WERI-Rb-1 (cell line): ENCODE measurements around the gene MYBPC3.
"Not testable (repeated sequence)": the region's sequence is repeated elsewhere in the genome, so short reads cannot be mapped to it uniquely, and the experiment has no call there.

ENCODE experiments used
- DNase-seq: peaks from one replicate; pipeline ENCODE4 v3.0.0-alpha.2; 2020
- H3K27ac ChIP-seq: fragments of 250-450 bp; sonication (Bioruptor Pico); 2 replicates; pipeline ENCODE4 v1.5.1; 2020; ENCODE audit warnings: mild to moderate bottlenecking, moderate library complexity
- H3K27me3 ChIP-seq: fragments of 250-450 bp; sonication (Bioruptor Pico); 2 replicates; pipeline ENCODE4 v1.5.1; 2021; ENCODE audit warnings: mild to moderate bottlenecking, low read depth, moderate library complexity; ENCODE audit not compliant: insufficient read depth, severe bottlenecking
- H3K36me3 ChIP-seq: fragments of 250-450 bp; sonication (Bioruptor Pico); 2 replicates; pipeline ENCODE4 v1.5.1; 2020; ENCODE audit warnings: mild to moderate bottlenecking, moderate library complexity
- H3K4me3 ChIP-seq: 2 replicates; pipeline ENCODE4 v1.5.1; 2011; ENCODE audit warnings: low read depth, mild to moderate bottlenecking, control low read depth, low read length
- H3K9me3 ChIP-seq: fragments of 250-450 bp; sonication (Bioruptor Pico); 2 replicates; pipeline ENCODE4 v1.5.1; 2021; ENCODE audit warnings: mild to moderate bottlenecking, moderate library complexity; ENCODE audit not compliant: severe bottlenecking
- TF ChIP-seq, protein P1 (sequence below): IDR thresholded peaks from 2 replicates; pipeline ENCODE4 v1.5.1; 2011; ENCODE audit warnings: low read depth, mild to moderate bottlenecking, control low read depth, inconsistent platforms, low read length

MYBPC3 gene

DNA sequence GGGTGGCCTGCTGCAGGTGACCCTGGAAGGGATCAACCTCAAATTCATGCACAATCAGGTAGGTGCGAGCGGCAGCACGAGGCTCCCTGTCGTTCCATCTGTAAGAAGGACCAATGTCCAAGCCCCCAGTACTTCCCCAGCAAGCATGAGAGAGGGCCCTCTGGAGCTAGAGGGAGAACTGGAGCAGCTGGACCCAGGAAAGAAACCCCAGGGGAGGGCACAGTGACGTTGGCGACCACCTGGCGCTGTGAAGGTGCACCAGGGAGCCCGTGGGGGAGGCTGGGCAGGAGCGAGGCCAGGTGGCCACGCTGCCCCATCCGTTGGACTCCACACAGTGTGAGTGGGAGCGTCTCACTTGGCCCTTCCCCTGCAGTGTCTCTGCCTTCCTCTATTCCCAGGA lies 28.0 kb downstream of the MYBPC3 start:
- TF ChIP-seq, protein P1, sequence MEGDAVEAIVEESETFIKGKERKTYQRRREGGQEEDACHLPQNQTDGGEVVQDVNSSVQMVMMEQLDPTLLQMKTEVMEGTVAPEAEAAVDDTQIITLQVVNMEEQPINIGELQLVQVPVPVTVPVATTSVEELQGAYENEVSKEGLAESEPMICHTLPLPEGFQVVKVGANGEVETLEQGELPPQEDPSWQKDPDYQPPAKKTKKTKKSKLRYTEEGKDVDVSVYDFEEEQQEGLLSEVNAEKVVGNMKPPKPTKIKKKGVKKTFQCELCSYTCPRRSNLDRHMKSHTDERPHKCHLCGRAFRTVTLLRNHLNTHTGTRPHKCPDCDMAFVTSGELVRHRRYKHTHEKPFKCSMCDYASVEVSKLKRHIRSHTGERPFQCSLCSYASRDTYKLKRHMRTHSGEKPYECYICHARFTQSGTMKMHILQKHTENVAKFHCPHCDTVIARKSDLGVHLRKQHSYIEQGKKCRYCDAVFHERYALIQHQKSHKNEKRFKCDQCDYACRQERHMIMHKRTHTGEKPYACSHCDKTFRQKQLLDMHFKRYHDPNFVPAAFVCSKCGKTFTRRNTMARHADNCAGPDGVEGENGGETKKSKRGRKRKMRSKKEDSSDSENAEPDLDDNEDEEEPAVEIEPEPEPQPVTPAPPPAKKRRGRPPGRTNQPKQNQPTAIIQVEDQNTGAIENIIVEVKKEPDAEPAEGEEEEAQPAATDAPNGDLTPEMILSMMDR, result no peak
- Histone ChIP-seq H3K27ac (no peak overlapping the region), H3K27me3 (no peaks in the 10 kb centered on the region), H3K9me3 (no peaks in the 10 kb centered on the region), H3K4me3 (no peak overlapping the region), H3K36me3 (peaks cover 68% of the 10 kb centered on the region)
- DNase-seq, result no peak

GRCh38 chr11:47318166-47318565 lies 34.3 kb downstream of the MYBPC3 start:
- H3K27ac ChIP-seq, result no peak overlapping the region
- TF ChIP-seq, protein P1, result no peak
- H3K9me3 ChIP-seq, result no peaks in the 10 kb centered on the region
- H3K4me3 ChIP-seq, result no peak overlapping the region
- peaks cover 81% of the 10 kb centered on the region for H3K36me3 ChIP-seq
- no peaks in the 10 kb centered on the region for H3K27me3 ChIP-seq
- DNase-seq, result no peak

GRCh38 chr11:47317064-47317828 lies 35.3 kb downstream of the MYBPC3 start:
- Histone ChIP-seq H3K36me3 (peaks cover 82% of the 10 kb centered on the region), H3K27me3 (no peaks in the 10 kb centered on the region), H3K4me3 (no peak overlapping the region), H3K27ac (no peak overlapping the region), H3K9me3 (no peaks in the 10 kb centered on the region)
- no peak for DNase-seq
- TF ChIP-seq, protein P1, result no peak

GRCh38 chr11:47316501-47316900 lies 36.0 kb downstream of the MYBPC3 start:
- H3K36me3 ChIP-seq, result peaks cover 82% of the 10 kb centered on the region
- not testable (repeated sequence) for DNase-seq

DNA sequence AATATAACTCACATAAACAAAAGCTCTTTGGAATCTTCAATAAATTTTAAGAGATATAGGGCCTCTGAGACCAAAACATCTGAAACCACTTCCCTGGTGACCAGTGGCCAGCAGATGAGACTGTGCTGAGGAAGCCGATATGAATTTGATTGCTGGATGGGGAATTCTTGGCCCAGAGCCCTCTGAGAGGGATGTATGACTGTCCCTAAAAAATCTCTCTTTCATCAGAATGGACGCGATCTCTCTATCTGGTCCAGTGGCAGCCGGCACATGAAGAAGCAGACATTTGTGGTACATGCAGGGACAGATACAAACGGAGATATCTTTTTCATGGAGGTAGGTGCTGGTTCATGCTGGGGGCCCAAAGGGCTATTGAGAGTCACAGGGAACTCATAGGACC lies 37.5 kb downstream of the MYBPC3 start:
- Histone ChIP-seq H3K9me3 (no peaks in the 10 kb centered on the region), H3K27me3 (no peaks in the 10 kb centered on the region), H3K27ac (no peak overlapping the region), H3K4me3 (no peak overlapping the region), H3K36me3 (peaks cover 85% of the 10 kb centered on the region)
- DNase-seq, result no peak
- TF ChIP-seq, protein P1, result no peak

More at GRCh38 chr11:47316501-47316900, 36.0 kb downstream of the MYBPC3 start:
- not testable (repeated sequence) for H3K27ac ChIP-seq, H3K4me3 ChIP-seq, H3K27me3 ChIP-seq, H3K9me3 ChIP-seq

- TF ChIP-seq, protein P1, result no peak
- H3K27me3 ChIP-seq, result no peaks in the 10 kb centered on the region
- H3K27ac ChIP-seq, result peak overlapping the region; percentile 5; the same call in 1 of the 2 replicates
- DNase-seq, result no peak
- H3K4me3 ChIP-seq, result no peak overlapping the region
- peaks cover 79% of the 10 kb centered on the region for H3K36me3 ChIP-seq
- H3K9me3 ChIP-seq, result no peaks in the 10 kb centered on the region
Measured at GRCh38 chr11:47308050-47308823, 44.3 kb downstream of the MYBPC3 start.
